Cardiac muscle cell (in vitro differentiated cells and primary cell): Measurements from ENCODE around the gene FHIT. TPM values are rescaled to one million over a fixed set of nuclear protein-coding genes. Genes with fewer than 3 reads are reported as not detected.

Experiments used
- DNase-seq, 2 donors: peaks; one replicate each; pipeline versions ENCODE4 v3.0.0 to v3.0.0-alpha.2; 2010 to 2017; ENCODE audit warnings: low read depth in 1 of 2, low spot score in 1 of 2
- H3K27ac ChIP-seq: fragments of 200-600 bp; sonication (generic); 2 replicates; pipeline ENCODE4 v1.5.1; 2016
- H3K27me3 ChIP-seq: fragments of 200-600 bp; sonication (generic); 2 replicates; pipeline ENCODE4 v1.6.0; 2016; ENCODE audit warnings: control low read depth
- H3K36me3 ChIP-seq: fragments of 200-600 bp; sonication (generic); 2 replicates; pipeline ENCODE4 v1.5.1; 2016; ENCODE audit warnings: control low read depth
- H3K4me1 ChIP-seq: fragments of 200-600 bp; sonication (generic); 2 replicates; pipeline ENCODE4 v1.8.1; 2017; ENCODE audit warnings: low read depth, mild to moderate bottlenecking, mixed run types
- H3K4me3 ChIP-seq: fragments of 200-600 bp; sonication (generic); 2 replicates; pipeline ENCODE4 v1.5.1; 2016; ENCODE audit warnings: mild to moderate bottlenecking
- H3K9me3 ChIP-seq: fragments of 200-600 bp; sonication (generic); 2 replicates; pipeline ENCODE4 v1.5.1; 2017; ENCODE audit warnings: low read depth, mild to moderate bottlenecking, control low read depth
- CTCF ChIP-seq: IDR thresholded peaks from 2 replicates; pipeline ENCODE4 v1.5.1; 2012; ENCODE audit warnings: low read depth, mild to moderate bottlenecking, low read length
- polyA plus RNA-seq: library from polyadenylated mRNA; unstranded; fragments of >200 nt; fragmentation: Nextera tagmentation; extraction: Ambion mirVana; gene quantifications from 2 replicates; pipeline ENCODE4 v1.2.1, GENCODE V29; 2016
- total RNA-seq: library from RNA; depleted of rRNA; stranded (reverse); fragments of >200 nt; gene quantifications from 2 replicates; pipeline ENCODE4 v1.2.3, GENCODE V29; 2016

FHIT gene
- total and polyA plus RNA-seq, 2 experiments from 2014 or later, result 6.9 to 12.5 TPM

DNA sequence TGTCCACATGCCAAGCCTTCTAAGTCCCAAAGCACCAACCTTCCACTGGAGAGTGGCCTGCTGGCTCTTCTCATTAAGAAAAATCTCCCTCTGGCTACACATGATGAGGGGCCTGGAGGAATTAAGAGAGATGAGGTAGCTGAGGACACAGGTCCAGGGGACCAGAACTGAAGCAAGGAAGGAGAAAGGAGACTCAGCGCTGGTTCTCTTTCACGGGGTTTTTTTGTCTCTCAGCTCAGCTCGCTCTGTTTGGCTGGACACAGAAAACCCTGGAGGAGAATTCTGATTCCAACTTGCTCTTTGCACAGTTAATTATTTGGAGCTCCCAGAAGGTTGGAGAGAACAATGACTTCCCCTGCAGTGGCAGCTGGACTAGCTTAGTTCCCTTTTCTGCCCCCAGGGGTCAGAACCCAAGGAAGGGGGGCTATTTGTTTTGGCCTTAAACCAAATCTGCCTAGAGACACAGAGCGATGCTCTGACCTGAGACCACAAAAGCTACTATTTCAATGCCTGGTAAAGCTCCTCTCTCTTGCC, 507.6 kb downstream of the FHIT start:
- Histone ChIP-seq H3K27ac (no peak overlapping the region), H3K9me3 (no peaks in the 10 kb centered on the region), H3K27me3 (peaks cover 9% of the 10 kb centered on the region), H3K4me1 (no peaks in the 10 kb centered on the region), H3K4me3 (no peak overlapping the region), H3K36me3 (no peaks in the 10 kb centered on the region)
- no peak for DNase-seq
- TF ChIP-seq CTCF, result no peak

- H3K4me1 ChIP-seq, result no peaks in the 10 kb centered on the region
- H3K36me3 ChIP-seq, result no peaks in the 10 kb centered on the region
- no peaks in the 10 kb centered on the region for H3K9me3 ChIP-seq
- TF ChIP-seq CTCF, result peak; percentile 29
- peak; percentile 7 to 73 for DNase-seq
- no peak overlapping the region for H3K27ac ChIP-seq
- peaks cover 16% of the 10 kb centered on the region for H3K27me3 ChIP-seq
- H3K4me3 ChIP-seq, result no peak overlapping the region
Observed at GRCh38 chr3:60742606-60743145, 508.6 kb downstream of the FHIT start.

- Histone ChIP-seq H3K4me1 (no peaks in the 10 kb centered on the region), H3K9me3 (no peaks in the 10 kb centered on the region), H3K4me3 (no peak overlapping the region), H3K27me3 (peaks cover 16% of the 10 kb centered on the region), H3K27ac (no peak overlapping the region), H3K36me3 (no peaks in the 10 kb centered on the region)
- no peak for DNase-seq
- no peak for TF ChIP-seq CTCF
Observed at GRCh38 chr3:60737633-60738399, 513.4 kb downstream of the FHIT start.

DNA sequence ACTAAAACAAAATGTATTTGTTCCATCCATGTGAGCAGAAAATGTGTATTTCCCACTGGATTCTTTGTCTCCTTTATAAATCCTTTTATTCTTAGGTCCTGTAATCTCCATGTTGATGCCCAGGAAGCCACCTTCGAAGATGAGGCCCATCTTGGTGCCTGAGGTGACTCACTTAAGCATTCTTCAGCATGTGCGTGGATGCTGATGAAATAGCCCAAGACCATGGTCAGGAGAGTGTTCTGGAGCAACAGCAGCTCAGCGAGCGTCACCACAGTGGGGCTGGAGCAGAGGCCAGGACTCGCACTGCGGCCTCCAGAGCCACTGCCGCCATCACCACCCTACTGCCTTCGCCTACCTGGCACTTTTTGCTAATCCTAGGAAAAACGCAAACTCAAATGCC, 520.9 kb downstream of the FHIT start:
- no peak for TF ChIP-seq CTCF
- no peak overlapping the region for H3K27ac ChIP-seq
- H3K36me3 ChIP-seq, result no peaks in the 10 kb centered on the region
- no peak for DNase-seq
- no peaks in the 10 kb centered on the region for H3K9me3 ChIP-seq
- no peaks in the 10 kb centered on the region for H3K27me3 ChIP-seq
- H3K4me1 ChIP-seq, result no peaks in the 10 kb centered on the region
- no peak overlapping the region for H3K4me3 ChIP-seq

DNA sequence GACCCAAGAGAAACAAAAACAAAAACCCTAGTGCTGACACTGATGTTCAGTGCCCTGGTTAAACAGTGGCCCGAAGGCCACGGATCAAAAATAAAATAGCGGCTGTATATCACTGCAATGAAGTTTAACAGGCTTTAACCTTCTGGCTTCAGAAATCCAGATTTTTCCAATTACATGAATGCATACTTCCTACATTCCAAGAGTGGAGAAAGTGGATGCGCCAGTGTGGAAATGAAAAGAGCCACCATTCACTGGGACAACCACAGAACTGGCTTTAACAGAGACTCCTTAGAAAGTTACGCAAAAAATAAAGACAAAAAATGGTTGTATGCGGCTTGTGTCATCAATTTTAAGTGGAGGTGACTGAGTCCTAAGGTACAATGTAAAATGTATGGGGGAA, 522.2 kb downstream of the FHIT start:
- no peak overlapping the region for H3K27ac ChIP-seq
- no peaks in the 10 kb centered on the region for H3K9me3 ChIP-seq
- H3K4me1 ChIP-seq, result no peaks in the 10 kb centered on the region
- H3K36me3 ChIP-seq, result no peaks in the 10 kb centered on the region
- no peak for TF ChIP-seq CTCF
- DNase-seq, result no peak
- no peak overlapping the region for H3K4me3 ChIP-seq
- H3K27me3 ChIP-seq, result no peaks in the 10 kb centered on the region
